ENCODE results near the gene STPG2.
"Not testable (repeated sequence)": the region's sequence is repeated elsewhere in the genome, so short reads cannot be mapped to it uniquely, and the experiment has no call there.

GRCh38 chr4:97903436-97904189, 239.7 kb downstream of the STPG2 start:
- not testable (repeated sequence) for TF ChIP-seq CTCF (IDR thresholded peaks at IDR 0.05; ENCODE audit: low read depth, low read length); EZH2phosphoT487 (IDR thresholded peaks at IDR 0.05; ENCODE audit: low read depth)

All from OCI-LY3 (cell line).